Mucosa of gallbladder (tissue), 1 donor: Measurements from ENCODE around the gene SMAD2. TPM values are rescaled to one million over a fixed set of nuclear protein-coding genes. Genes with fewer than 3 reads are reported as not detected.
A peak's percentile ranks its signal among the peaks of the same experiment; 100 is the strongest.
"Not testable (repeated sequence)": the region's sequence is repeated elsewhere in the genome, so short reads cannot be mapped to it uniquely, and the experiment has no call there.

Experiments
- DNase-seq: peaks from one replicate; pipeline ENCODE4 v3.0.0-alpha.2; 2020; ENCODE audit warnings: low spot score
- total RNA-seq: library from RNA; stranded (reverse); gene quantifications from one replicate; pipeline ENCODE4 v1.2.1, GENCODE V29; 2021
- donor health status: DM: no; HTN: no; CAD: no.

Gene SMAD2
- 111 TPM for total RNA-seq

- DNase-seq = peak; percentile 75
Observed at GRCh38 chr18:47930199-47930930, at the start of gene SMAD2. TSS of gene SMAD2 (minus strand) at chr18:47930659. CDS start at chr18:47896756, 33,903 bp downstream.

DNA sequence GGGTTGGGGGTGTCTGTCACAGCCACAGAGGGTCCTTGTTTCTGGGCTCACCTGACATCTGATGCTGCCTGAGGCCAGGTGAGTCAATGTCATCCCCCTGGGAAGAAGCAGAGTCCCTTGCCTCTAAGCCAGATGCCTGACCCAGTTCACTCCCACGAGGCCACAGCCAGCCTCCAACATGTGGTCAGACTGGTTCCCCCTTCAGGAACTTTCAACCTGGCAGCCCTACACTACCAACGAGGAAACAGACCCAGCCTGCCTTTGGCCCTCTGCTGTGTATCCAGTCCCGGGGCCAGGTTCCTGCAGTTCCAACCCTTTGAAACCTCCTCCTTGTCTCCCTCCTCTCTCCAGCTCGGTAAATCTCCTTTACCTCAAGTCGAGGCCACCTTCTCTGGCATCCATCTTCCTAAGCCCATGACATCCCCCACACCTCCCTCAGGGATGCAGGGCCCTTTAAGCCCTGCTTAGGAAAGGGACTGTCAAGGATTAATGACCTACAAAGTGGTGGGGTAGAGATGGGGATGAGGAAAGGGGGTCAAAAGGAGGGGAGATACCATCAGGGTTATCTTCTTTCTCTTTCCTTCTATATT lies 49.2 kb upstream of the SMAD2 start:
- no peak for DNase-seq

- no peak for DNase-seq
Observed at GRCh38 chr18:47978603-47979002, 48.1 kb upstream of the SMAD2 start.

GRCh38 chr18:47978141-47978540 lies 47.7 kb upstream of the SMAD2 start:
- DNase-seq = no peak

GRCh38 chr18:47975701-47976100 lies 45.2 kb upstream of the SMAD2 start:
- DNase-seq = no peak

DNA sequence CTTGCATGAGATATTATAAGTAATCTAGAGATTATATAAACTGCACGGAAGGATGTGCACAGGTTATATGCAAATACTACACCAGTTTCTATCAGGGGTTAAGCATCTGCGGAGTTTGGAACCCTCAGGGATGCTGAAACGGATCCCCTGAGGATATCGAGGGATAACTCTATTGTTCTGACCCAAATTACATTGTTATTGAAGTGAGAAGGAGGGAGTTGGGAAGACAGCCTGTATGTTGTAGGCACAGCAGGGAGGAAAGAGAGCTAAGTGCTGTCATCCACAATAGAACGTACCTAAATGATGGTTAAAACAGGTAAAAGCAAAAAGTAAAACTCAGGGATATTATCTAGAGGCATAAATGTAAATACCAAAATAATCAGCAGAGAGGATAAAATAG lies 44.6 kb upstream of the SMAD2 start:
- no peak for DNase-seq

DNA sequence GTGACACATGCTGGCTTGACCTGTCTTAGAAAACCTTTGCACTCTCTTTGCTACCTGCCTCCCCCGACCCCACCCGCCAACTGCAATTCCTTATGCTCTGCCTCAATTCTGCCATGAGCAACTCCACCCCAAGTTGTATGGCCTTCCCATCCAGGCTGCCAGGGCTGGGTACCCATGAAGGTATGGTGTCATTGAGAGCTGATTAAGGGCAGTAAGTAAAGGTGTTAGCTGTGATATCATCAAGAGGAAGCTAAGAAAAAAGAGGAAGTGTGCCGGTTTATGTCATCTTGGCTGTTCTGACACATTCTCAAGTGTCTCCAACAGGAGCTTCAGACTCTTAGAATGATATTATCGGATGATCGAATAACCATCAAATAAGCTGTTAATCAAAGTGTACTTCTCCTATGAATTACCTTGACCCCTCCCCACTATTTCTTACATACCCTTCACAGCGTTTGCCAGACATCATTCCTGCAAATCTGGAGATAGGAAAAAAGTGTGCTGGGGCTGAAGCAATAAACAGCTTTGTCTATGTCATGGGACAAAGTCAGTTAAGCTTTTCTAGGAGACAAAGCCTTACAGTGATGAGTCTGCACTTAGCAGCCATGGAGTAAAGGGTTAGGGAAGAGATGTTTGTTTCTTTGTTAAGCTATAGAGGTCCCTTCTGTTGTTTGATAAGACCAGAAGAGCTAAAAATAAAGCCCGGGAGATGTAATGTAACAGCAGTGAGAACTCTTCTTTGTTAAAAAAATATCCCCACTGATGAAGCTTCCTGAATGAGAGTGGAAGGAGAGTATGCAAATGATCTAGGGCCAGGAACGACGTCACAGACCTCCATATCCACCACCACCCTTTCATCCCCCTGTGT lies 40.4 kb upstream of the SMAD2 start:
- no peak for DNase-seq

- no peak for DNase-seq
Observed at GRCh38 chr18:47969816-47970215, 39.4 kb upstream of the SMAD2 start.

DNA sequence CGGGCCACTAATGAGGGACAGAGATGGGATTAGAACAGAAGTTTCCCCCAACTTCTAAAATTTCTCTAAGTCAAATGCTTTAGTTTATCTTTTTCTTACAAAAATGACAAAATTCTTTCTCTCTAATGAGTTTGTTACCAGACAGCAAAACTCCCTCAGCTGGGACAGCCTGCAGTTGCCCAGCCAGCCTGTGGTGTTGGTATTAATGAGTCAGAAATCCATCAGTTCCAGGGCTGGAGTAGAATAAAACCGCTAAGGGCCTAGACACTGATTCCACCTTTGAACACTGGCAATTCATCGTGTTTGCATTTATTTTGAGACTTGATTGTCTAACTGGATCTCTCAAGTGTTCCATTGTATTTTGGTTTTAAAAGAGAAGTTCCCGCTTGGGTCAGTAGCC lies 38.3 kb upstream of the SMAD2 start:
- DNase-seq = no peak

GRCh38 chr18:47968006-47968676 lies 37.7 kb upstream of the SMAD2 start:
- DNase-seq = no peak

DNA sequence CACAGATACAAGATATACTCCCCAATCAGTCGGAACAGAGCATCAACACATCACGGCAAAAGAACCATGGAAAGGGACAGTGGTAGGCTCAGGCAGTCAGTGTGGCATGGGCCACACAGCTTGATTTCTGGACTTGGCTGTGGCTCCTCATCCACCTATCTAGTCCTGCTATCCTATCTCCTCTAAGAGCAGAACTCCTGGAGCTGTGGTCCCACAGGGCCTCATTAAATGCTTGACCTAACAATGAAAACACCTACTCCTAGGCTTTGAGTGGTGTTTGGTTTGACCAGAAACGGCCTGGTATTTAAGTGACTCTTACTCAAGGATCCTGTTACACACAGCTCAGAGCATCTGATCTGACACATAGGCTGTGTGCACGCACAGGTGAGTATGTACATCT lies 33.6 kb upstream of the SMAD2 start:
- no peak for DNase-seq

DNA sequence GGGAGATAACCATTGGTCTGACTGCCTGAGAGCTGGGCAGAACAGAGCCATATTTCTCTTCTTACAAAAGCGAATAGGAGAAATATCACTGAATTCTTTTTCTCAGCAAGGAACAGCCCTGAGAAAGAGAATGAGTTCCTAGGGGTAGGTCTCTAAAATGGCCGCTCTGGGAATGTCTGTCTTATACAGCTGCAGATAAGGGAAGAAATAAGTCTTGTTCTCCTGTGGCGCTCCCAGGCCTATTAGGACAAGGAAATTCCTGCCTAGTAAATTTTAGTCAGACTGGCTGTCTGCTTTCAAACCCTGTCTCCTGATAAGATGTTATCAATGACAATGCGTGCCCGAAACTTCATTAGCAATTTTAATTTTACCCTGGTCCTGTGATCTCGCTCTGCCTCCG lies 30.5 kb upstream of the SMAD2 start:
- not testable (repeated sequence) for DNase-seq

GRCh38 chr18:47953471-47953931 lies 23.0 kb upstream of the SMAD2 start:
- no peak for DNase-seq

DNA sequence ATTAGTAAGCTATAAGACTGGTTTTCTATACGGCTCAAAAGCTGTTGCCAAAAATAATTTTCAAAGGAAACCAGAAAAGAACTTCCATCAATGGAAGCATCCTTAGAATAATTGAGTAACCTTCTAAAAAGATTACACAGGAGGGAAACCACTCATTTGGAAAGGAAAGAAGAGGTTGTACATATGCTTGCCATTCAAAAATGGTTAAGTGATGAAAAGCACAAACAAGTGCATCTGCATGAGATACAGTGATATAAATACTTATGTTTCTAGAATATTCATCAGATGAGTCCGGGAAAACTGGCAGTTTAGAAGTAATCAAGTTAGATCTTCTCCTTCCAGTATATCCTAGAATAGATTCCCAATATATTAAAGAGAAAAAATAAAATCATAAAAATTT lies 20.1 kb upstream of the SMAD2 start:
- no peak for DNase-seq

- DNase-seq = no peak
Observed at GRCh38 chr18:47949202-47949601, 18.7 kb upstream of the SMAD2 start.

GRCh38 chr18:47946889-47947288 lies 16.4 kb upstream of the SMAD2 start:
- no peak for DNase-seq

DNA sequence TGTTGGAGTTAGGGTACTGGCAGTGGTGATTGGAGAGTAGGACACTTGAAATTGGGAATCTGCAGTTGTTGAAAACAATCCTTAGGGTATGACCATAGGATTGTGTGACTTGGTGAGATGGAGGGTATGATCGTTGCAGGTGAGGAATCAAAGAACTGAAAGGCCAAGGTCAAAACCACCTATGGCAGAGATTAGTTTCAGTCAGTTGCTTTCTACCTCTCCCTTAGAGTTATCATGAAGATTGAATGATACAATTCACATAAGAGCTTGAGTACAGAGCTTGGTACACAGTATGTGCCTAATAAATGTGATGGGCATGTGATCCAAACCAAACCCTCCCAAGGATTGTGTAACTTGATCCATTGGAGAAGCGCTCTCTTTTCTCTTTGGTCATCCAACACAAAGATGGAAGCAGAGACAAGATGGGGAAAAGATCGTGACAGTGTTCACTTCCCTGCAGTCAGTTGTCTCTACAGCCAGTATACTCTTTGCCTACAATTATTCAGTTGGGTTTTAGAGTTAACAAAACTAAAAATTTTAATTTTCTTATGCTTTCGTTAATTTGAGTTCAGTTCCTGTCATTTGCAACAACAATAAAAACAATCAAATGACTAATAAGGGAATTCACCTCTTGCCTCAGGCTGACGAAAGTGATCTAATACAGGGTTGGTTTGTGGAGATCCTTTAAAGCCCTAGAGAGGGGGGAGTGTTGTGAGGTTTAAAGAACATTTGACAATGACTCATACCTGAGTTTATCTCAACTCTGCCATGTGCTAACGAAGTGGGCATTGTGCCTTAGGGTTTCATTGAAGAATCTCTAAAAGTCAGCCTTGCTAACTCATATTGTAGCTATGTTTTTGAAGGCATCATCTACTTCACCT lies 14.8 kb upstream of the SMAD2 start:
- no peak for DNase-seq

- no peak for DNase-seq
Observed at GRCh38 chr18:47936952-47937351, 6.5 kb upstream of the SMAD2 start.

- DNase-seq = no peak
Observed at GRCh38 chr18:47935321-47936055, 5.0 kb upstream of the SMAD2 start.

- DNase-seq = peak; percentile 12
Observed at GRCh38 chr18:47932603-47933002, 2.1 kb upstream of the SMAD2 start.
